HUES48 (cell line): ENCODE results near the gene YY1AP1.
"Not testable (repeated sequence)": the region's sequence is repeated elsewhere in the genome, so short reads cannot be mapped to it uniquely, and the experiment has no call there.

Experiments
- H3K27ac ChIP-seq: one replicate; pipeline ENCODE4 v1.7.0; 2013; ENCODE audit warnings: low read depth, low read length, inconsistent platforms
- H3K27me3 ChIP-seq: 2 replicates; pipeline ENCODE4 v1.6.1; 2013; ENCODE audit warnings: mild to moderate bottlenecking, low read length; ENCODE audit not compliant: control insufficient read depth, insufficient read depth
- H3K36me3 ChIP-seq: 2 replicates; pipeline ENCODE4 v1.6.1; 2013; ENCODE audit warnings: low read length; ENCODE audit not compliant: control insufficient read depth, insufficient read depth
- H3K4me1 ChIP-seq: 2 replicates; pipeline ENCODE4 v1.6.1; 2013; ENCODE audit warnings: mild to moderate bottlenecking, low read length; ENCODE audit not compliant: control insufficient read depth, insufficient read depth
- H3K4me3 ChIP-seq: 2 replicates; pipeline ENCODE4 v1.5.1; 2013; ENCODE audit warnings: mild to moderate bottlenecking, low read depth, low read length
- H3K9ac ChIP-seq: 2 replicates; pipeline ENCODE4 v1.6.1; 2013; ENCODE audit warnings: mild to moderate bottlenecking, low read depth, low read length, moderate library complexity
- H3K9me3 ChIP-seq: 2 replicates; pipeline ENCODE4 v1.6.1; 2013; ENCODE audit warnings: low read length; ENCODE audit not compliant: control insufficient read depth, insufficient read depth

Gene YY1AP1

GRCh38 chr1:155671750-155672149 is 16.8 kb downstream of the YY1AP1 start:
- Histone ChIP-seq H3K4me3 (no peak overlapping the region), H3K36me3 (peaks cover 92% of the 10 kb centered on the region), H3K9me3 (no peaks in the 10 kb centered on the region), H3K27ac (no peak overlapping the region), H3K4me1 (no peaks in the 10 kb centered on the region), H3K27me3 (no peaks in the 10 kb centered on the region), H3K9ac (no peak overlapping the region)

- no peaks in the 10 kb centered on the region for H3K27me3 ChIP-seq
- H3K36me3 ChIP-seq: peaks cover 89% of the 10 kb centered on the region
Measured at GRCh38 chr1:155669233-155670162, 19.1 kb downstream of the YY1AP1 start.

GRCh38 chr1:155661239-155661638 is 27.3 kb downstream of the YY1AP1 start:
- H3K36me3 ChIP-seq: peaks cover 68% of the 10 kb centered on the region
- not testable (repeated sequence) for H3K27ac ChIP-seq, H3K9ac ChIP-seq, H3K9me3 ChIP-seq, H3K4me1 ChIP-seq, H3K27me3 ChIP-seq, H3K4me3 ChIP-seq

More at GRCh38 chr1:155669233-155670162, 19.1 kb downstream of the YY1AP1 start:
- H3K4me1 ChIP-seq: no peaks in the 10 kb centered on the region
- H3K9me3 ChIP-seq: no peaks in the 10 kb centered on the region
- H3K9ac ChIP-seq: no peak overlapping the region
- H3K27ac ChIP-seq: no peak overlapping the region
- no peak overlapping the region for H3K4me3 ChIP-seq

GRCh38 chr1:155657463-155657862 is 31.1 kb downstream of the YY1AP1 start:
- Histone ChIP-seq H3K9me3 (no peaks in the 10 kb centered on the region), H3K4me1 (no peaks in the 10 kb centered on the region), H3K4me3 (no peak overlapping the region), H3K9ac (no peak overlapping the region), H3K36me3 (peaks cover 39% of the 10 kb centered on the region), H3K27me3 (no peaks in the 10 kb centered on the region), H3K27ac (no peak overlapping the region)

GRCh38 chr1:155652951-155653350 is 35.6 kb downstream of the YY1AP1 start:
- H3K27me3 ChIP-seq: no peaks in the 10 kb centered on the region
- H3K4me1 ChIP-seq: 0 out of 2 replicates have a peak, but pooled peaks cover 2% of the 10 kb centered on the region
- no peak overlapping the region for H3K9ac ChIP-seq
- H3K9me3 ChIP-seq: 0 out of 2 replicates have a peak, but pooled peaks cover 2% of the 10 kb centered on the region
- no peaks in the 10 kb centered on the region for H3K36me3 ChIP-seq
- H3K27ac ChIP-seq: no peak overlapping the region
- H3K4me3 ChIP-seq: no peak overlapping the region

GRCh38 chr1:155651861-155652661 is 36.5 kb downstream of the YY1AP1 start:
- Histone ChIP-seq H3K27me3 (no peaks in the 10 kb centered on the region), H3K27ac (peak overlapping the region; percentile 8), H3K4me1 (0 out of 2 replicates have a peak, but pooled peaks cover 2% of the 10 kb centered on the region), H3K36me3 (no peaks in the 10 kb centered on the region), H3K4me3 (no peak overlapping the region), H3K9me3 (0 out of 2 replicates have a peak, but pooled peaks cover 2% of the 10 kb centered on the region), H3K9ac (no peak overlapping the region)

- Histone ChIP-seq H3K4me1 (0 out of 2 replicates have a peak, but pooled peaks cover 2% of the 10 kb centered on the region), H3K9me3 (0 out of 2 replicates have a peak, but pooled peaks cover 2% of the 10 kb centered on the region), H3K36me3 (no peaks in the 10 kb centered on the region), H3K27me3 (no peaks in the 10 kb centered on the region), H3K27ac (no peak overlapping the region), H3K4me3 (no peak overlapping the region), H3K9ac (no peak overlapping the region)
Measured at GRCh38 chr1:155650231-155650757, 38.3 kb downstream of the YY1AP1 start.

GRCh38 chr1:155649676-155650075 is 38.9 kb downstream of the YY1AP1 start:
- Histone ChIP-seq H3K4me3 (no peak overlapping the region), H3K27me3 (no peaks in the 10 kb centered on the region), H3K4me1 (0 out of 2 replicates have a peak, but pooled peaks cover 2% of the 10 kb centered on the region), H3K36me3 (no peaks in the 10 kb centered on the region), H3K9me3 (0 out of 2 replicates have a peak, but pooled peaks cover 2% of the 10 kb centered on the region), H3K9ac (no peak overlapping the region), H3K27ac (no peak overlapping the region)

GRCh38 chr1:155648207-155649147 is 40.1 kb downstream of the YY1AP1 start:
- Histone ChIP-seq H3K27me3 (no peaks in the 10 kb centered on the region), H3K4me3 (no peak overlapping the region), H3K27ac (peak overlapping the region; percentile 15), H3K4me1 (0 out of 2 replicates have a peak, but pooled peaks cover 2% of the 10 kb centered on the region), H3K36me3 (no peaks in the 10 kb centered on the region), H3K9ac (no peak overlapping the region), H3K9me3 (peaks cover 9% of the 10 kb centered on the region)

- Histone ChIP-seq H3K36me3 (no peaks in the 10 kb centered on the region), H3K4me1 (no peaks in the 10 kb centered on the region), H3K9ac (no peak overlapping the region), H3K9me3 (peaks cover 22% of the 10 kb centered on the region), H3K27ac (no peak overlapping the region), H3K4me3 (no peak overlapping the region), H3K27me3 (no peaks in the 10 kb centered on the region)
Measured at GRCh38 chr1:155646307-155646706, 42.3 kb downstream of the YY1AP1 start.
